ENCODE results near the gene UGT3A1. TPM values are rescaled to one million over a fixed set of nuclear protein-coding genes. Genes with fewer than 3 reads are reported as not detected.

UGT3A1 gene
- total and polyA plus RNA-seq, 2 of the 13 experiments (the other 11 are each of a cell fraction or from before 2014, with no cell fraction given), result not detected

- no TSS peak for BruUV-seq (replicated peaks)
- DNase-seq (ENCODE audit: low spot score) (no peak), ATAC-seq (no peak), FAIRE-seq (no peak)
- intact Hi-C loops (cut with micrococcal nuclease; ENCODE audit: unreplicated experiment) (no loop called here), in situ Hi-C loops (cut with HindIII; ENCODE audit: extremely low pct_ligation_motif_present, low pct_unique_long_range_greater_than_20kb) (no loop called here)
- no peak overlapping the region for H3K27ac ChIP-seq (ENCODE audit: extremely low read length, insufficient read depth, low read length)
- 19% methylated on average over 3 of the region's 3 CpGs for WGBS (ENCODE audit: low lambda C conversion rate)
- H3K4me3 ChIP-seq (replicated peaks in 1 of 3; ENCODE audit: insufficient read depth in 1 of 3, low read depth in 2 of 3, low read length in 3 of 3), result no peak overlapping the region
- POLR2A ChIA-PET, result no interaction called here
- no peak overlapping the region for H3K4me2 ChIP-seq (ENCODE audit: low read depth, low read length)
- CTCF ChIA-PET (ENCODE audit: low intra/inter-chr PET ratio, low total read pairs), result no interaction called here
- H3K4me1 ChIP-seq (ENCODE audit: insufficient read depth, low read length), result peaks cover 28% of the 10 kb centered on the region
- no peak overlapping the region for H3K9ac ChIP-seq (ENCODE audit: insufficient read depth, low read depth, low read length)
- no peaks in the 10 kb centered on the region for H3K9me3 ChIP-seq (ENCODE audit: low read length)
- H2AFZ ChIP-seq (ENCODE audit: low read length), result no peak overlapping the region
- TF ChIP-seq ZNF547 (CRISPR knock-in tag; IDR thresholded peaks at IDR 0.05) (no peak), DRAP1 (CRISPR knock-in tag; IDR thresholded peaks at IDR 0.05) (no peak), GATAD1 (CRISPR knock-in tag; IDR thresholded peaks at IDR 0.05) (no peak), ZNF619 (CRISPR knock-in tag; IDR thresholded peaks at IDR 0.05) (no peak), FOXA3 (CRISPR knock-in tag; IDR thresholded peaks at IDR 0.05) (no peak), ZBTB2 (CRISPR knock-in tag; IDR thresholded peaks at IDR 0.05; ENCODE audit: low read depth) (no peak), DMAP1 (CRISPR knock-in tag; IDR thresholded peaks at IDR 0.05) (no peak), ZNF138 (CRISPR knock-in tag; IDR thresholded peaks at IDR 0.05; ENCODE audit: low read depth) (no peak), THAP9 (CRISPR knock-in tag; IDR thresholded peaks at IDR 0.05; ENCODE audit: borderline replicate concordance) (no peak), ZC3H13 (CRISPR knock-in tag; IDR thresholded peaks at IDR 0.05) (no peak), RBM39 (IDR thresholded peaks at IDR 0.05; ENCODE audit: low read depth, low read length, poor library complexity, severe bottlenecking) (no peak)
- TF ChIP-seq, protein P1, sequence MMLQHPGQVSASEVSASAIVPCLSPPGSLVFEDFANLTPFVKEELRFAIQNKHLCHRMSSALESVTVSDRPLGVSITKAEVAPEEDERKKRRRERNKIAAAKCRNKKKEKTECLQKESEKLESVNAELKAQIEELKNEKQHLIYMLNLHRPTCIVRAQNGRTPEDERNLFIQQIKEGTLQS (CRISPR knock-in tag; IDR thresholded peaks at IDR 0.05), result no peak
- no peaks in the 10 kb centered on the region for H3K79me2 ChIP-seq (ENCODE audit: insufficient read depth, low read length)
- H3K27me3 ChIP-seq (ENCODE audit: control insufficient read depth in 1 of 2, insufficient read depth in 2 of 2, low read length in 2 of 2), result no peaks in the 10 kb centered on the region
- no peaks in the 10 kb centered on the region for H4K20me1 ChIP-seq (ENCODE audit: insufficient read depth, low read length)
- H3K36me3 ChIP-seq (replicated peaks in 1 of 2; ENCODE audit: control insufficient read depth in 1 of 2, insufficient read depth in 2 of 2, low read length in 2 of 2), result no peaks in the 10 kb centered on the region
Measured at GRCh38 chr5:36001032-36001431, 9.8 kb upstream of the UGT3A1 start.
